Ovary (tissue), 3 donors: Measurements from ENCODE around the gene PANK4.

Source experiments
- CTCF ChIP-seq, 3 donors: fragments of 450-650 bp in 2 of 3; fragments of 200-600 bp in 1 of 3; IDR thresholded peaks; one replicate each; pipeline versions ENCODE4 v1.5.1 to v1.8.0; 2016 to 2022; ENCODE audit warnings: antibody characterized with exemption in 3 of 3, mild to moderate bottlenecking in 1 of 3
- POLR2A ChIP-seq: fragments of 450-650 bp; IDR thresholded peaks from one replicate; pipeline ENCODE4 v1.6.1; 2017; ENCODE audit warnings: antibody characterized with exemption, mild to moderate bottlenecking, moderate library complexity
- donor health status: DM: no; HTN: no; CAD: no.

- TF ChIP-seq POLR2A (no peak), CTCF (IDR thresholded peaks at IDR 0.05) (no peak)
Measured at GRCh38 chr1:2494323-2494693, 32.1 kb downstream of the PANK4 start.
